CD4-positive, alpha-beta T cell treated with Interleukin-17A for 4 hours (primary cell): ENCODE data around the gene ZNF540.
"Not testable (repeated sequence)": the region's sequence is repeated elsewhere in the genome, so short reads cannot be mapped to it uniquely, and the experiment has no call there.

Experiments
- DNase-seq: peaks from one replicate; pipeline ENCODE4 v3.0.0-alpha.2; 2020; ENCODE audit warnings: mixed read lengths

The ZNF540 gene

GRCh38 chr19:37594304-37594981, at the start of gene ZNF540, which contains the start of gene ZNF571:
Gene ZNF540 (plus strand): TSS chr19:37594876. CDS start chr19:37598448, 3,572 bp downstream.
Gene ZNF571 (minus strand): TSS chr19:37594792. CDS start chr19:37586676, 8,116 bp downstream.
- DNase-seq: peak; percentile 94

DNA sequence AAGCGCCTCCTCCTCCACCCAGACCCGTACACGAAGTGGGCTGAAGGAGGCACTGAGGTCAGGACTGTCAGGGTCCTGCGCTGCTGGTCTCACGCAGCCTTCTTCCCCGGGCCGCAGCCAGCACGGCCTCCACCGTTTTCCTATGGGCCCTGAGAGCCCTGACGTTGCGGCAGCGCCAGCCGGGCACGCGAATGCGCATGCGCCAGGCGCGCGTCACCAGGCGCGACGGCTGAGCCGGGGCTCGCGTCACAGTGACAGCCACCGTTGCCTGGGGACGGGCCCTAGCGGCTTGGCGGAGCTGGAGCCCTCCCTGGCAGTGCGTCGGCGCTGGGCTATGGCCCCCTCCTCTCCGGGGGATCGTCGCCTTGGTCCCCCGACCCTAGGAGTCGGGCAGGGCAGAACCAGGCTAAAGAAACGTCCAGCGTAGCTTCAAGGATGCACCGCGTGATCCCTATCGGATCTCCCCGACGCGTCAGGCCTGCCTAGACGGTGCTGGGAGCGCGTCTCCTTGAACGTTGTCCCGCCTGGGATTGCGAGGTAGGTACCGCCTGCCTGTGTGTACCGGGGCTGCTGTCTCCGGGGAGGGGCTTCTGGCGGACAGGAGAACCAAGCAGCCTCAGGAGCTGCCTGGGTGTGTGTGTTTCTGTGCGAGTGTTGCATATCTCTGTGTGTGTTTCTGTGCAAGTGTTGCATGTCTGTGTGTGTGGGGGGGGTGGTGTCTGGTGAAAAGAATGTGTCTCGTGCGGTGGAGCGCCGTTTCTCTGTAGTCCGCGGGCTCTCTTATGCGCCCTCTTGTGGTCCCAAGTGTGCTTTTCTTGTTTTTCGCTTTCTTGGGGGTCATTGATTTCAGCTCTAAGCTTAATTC, 43.3 kb upstream of the ZNF540 start:
- DNase-seq: peak; percentile 39

- no peak for DNase-seq
Observed at GRCh38 chr19:37563518-37563917, 31.2 kb upstream of the ZNF540 start.

GRCh38 chr19:37564624-37565369, 29.9 kb upstream of the ZNF540 start:
- DNase-seq: no peak

DNA sequence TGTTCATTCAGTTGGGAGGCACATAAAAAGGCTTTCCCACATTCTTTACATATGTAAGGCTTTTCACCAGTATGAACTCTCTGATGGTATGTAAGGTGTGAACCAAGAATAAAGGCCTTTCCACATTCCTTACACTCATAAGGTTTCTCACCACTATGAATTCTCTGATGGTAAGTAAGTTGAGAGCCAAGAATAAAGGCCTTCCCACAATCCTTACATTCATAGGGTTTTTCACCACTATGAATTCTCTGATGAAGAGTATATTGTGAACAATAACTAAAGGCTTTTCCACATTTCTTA, 29.4 kb upstream of the ZNF540 start:
- DNase-seq: no peak

GRCh38 chr19:37572203-37572602, 22.5 kb upstream of the ZNF540 start:
- no peak for DNase-seq

- DNase-seq: no peak
Observed at GRCh38 chr19:37583340-37583739, 11.3 kb upstream of the ZNF540 start.

DNA sequence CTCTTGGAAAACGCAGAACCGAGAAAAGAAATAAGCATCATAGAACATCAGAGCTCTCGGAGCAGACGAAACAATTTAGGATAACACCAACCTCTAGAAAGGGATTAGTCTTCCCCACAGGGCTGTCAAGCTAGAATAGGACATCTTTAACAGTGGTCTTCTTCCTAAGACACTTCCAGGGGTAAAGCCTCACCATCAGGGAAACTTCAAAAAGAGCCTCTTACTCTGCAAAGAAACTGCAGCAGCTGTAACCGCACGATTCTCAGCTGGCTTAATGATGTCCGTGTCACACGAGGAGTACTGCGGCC, 726 bp upstream of the ZNF540 start:
- DNase-seq: no peak

DNA sequence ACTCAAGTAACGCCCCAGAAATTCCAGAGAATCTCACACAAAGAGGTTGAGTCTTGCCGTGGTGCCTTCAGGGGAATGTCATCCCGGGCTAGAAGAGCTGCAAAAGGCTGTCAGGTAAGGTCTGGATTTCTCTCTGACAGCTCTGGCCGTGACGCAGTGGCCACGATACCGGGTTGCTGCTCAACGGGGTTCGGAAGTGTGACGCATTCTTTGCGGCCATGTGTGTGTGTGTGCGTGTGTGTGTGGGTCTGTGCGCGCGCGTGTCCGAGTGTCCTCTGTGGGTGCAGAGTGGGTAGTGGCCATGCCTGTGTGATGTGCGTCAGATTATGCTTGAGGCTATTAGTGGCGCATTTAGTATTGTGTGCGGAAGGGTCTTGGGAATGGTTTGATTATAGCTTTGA, 306 bp downstream of the ZNF540 start:
- peak; percentile 63 for DNase-seq

- DNase-seq: no peak
Observed at GRCh38 chr19:37635076-37636056, 40.7 kb downstream of the ZNF540 start.

GRCh38 chr19:37654118-37654517, 59.4 kb downstream of the ZNF540 start:
- DNase-seq: no peak

GRCh38 chr19:37654629-37655300, 60.1 kb downstream of the ZNF540 start:
- peak; percentile 19 for DNase-seq

DNA sequence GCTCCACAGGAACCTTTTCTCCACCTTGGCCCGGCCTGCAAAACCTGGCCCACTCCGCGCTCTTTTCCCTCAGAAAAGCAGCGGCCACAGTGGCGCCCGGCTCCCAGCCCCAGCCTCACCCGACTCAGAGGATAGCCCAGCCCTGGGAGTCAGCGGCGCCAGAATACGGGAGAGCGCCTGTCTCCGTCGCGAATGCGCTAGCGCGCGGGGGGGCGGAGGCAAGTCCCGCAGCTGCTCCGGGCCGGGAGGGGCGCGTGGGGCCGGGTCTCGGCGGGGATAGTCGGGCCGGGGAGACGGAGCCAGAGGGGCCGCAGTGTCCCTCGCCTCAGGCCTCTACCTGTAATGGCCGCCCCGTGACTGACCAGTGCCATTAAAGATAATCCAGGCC, 60.6 kb downstream of the ZNF540 start, which contains the start of gene ZFP30:
ZFP30 (minus strand) TSS at position 165 of the 388 bp plus-strand sequence. CDS start 7,643 bp downstream, outside the sequence.
- DNase-seq: peak; percentile 88

GRCh38 chr19:37655689-37656371, 61.2 kb downstream of the ZNF540 start:
- peak; percentile 91 for DNase-seq

- DNase-seq: not testable (repeated sequence)
Observed at GRCh38 chr19:37657157-37657556, 62.5 kb downstream of the ZNF540 start.
